D721Med (cell line): ENCODE data around the gene BTNL3.
"Not testable (repeated sequence)": the region's sequence is repeated elsewhere in the genome, so short reads cannot be mapped to it uniquely, and the experiment has no call there.

Experiments
- DNase-seq: peaks from one replicate; pipeline ENCODE4 v3.0.0; 2011; ENCODE audit warnings: low spot score; ENCODE audit not compliant: insufficient read length
- FAIRE-seq: peaks from 2 replicates; lab custom pipeline; 2011; peaks lifted over from hg19 to GRCh38; lab: Jason Lieb, UNC
- CTCF ChIP-seq: IDR thresholded peaks from 2 replicates; pipeline ENCODE4 v1.5.1; 2012; ENCODE audit warnings: mild to moderate bottlenecking, control low read depth; ENCODE audit not compliant: insufficient read depth; ENCODE audit errors: missing control alignments

The BTNL3 gene

DNA sequence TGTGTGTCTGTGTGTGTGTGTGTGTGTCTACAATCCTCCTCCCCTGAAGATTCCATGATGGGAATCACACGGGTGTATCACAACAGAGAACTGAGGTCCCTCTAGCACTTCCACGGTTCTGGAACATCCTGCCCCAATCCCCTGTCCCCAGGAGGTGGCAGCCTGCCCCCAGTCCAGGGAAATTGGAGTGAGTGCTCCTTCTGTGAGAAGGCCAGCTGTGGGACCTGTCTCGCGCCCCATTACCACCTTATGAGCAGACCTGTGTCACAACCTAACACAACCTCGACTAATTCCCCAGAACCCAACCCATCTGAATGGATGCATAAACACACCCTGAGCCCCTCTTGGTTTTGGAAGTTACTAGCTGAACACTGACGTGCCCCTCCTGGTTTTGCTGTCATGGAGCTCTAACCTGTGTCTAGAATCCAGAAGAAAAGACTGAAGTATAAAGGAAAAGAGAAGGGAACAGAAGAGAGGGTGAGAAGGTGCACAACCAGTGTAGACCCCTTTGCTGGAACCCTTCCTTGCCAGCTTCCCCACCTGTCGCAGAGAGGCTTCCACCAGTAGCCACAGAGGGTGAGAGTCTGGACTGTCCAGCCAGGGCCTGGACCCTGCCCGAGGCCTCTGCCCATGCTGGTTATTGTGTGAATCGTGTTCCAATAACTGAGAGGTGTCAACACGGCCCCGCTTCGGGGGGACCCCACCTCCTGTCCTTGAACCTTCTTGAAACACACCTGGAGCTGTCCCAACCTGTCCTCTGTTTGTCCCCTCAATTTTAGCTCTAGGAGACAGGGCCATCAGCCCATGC lies 54.8 kb downstream of the BTNL3 start:
- peak; percentile 29 for TF ChIP-seq CTCF
- no peak for DNase-seq
- FAIRE-seq = no peak

- DNase-seq (no peak), FAIRE-seq (no peak)
- no peak for TF ChIP-seq CTCF
These were observed 55.5 kb downstream of the BTNL3 start for GRCh38 chr5:181044093-181044599.

DNA sequence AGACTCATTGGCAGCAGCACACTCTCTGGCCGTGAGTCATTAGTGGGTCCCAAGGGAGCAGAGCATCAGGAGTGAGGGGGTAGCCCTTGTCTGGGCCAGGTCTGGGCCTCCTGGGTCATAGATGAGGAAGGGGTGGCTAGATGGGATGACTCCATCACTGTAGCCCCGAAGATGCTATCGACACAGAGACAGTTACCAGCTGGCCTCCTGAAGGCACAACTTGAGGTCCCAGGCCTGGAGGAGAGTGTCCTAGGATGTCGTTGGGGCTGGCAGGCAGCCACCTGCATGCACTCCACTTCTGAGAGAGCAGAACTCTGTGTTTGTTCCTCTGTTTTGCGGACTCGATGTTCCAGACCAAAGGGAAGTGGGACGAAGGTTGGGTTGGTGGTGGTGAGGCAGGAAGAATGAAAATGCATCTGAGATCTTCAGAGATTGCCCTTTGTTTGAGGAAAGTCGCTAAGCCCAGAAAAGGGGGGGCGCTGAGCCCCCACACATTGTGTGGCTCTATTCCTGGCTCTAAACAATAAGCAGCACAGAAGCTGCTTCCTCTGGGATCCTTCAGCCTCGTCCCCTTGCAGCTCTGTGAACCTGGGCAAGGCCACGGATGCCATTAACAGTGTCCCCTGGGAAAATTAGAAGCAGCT lies 56.1 kb downstream of the BTNL3 start:
- TF ChIP-seq CTCF = no peak
- DNase-seq = no peak
- FAIRE-seq = no peak

DNA sequence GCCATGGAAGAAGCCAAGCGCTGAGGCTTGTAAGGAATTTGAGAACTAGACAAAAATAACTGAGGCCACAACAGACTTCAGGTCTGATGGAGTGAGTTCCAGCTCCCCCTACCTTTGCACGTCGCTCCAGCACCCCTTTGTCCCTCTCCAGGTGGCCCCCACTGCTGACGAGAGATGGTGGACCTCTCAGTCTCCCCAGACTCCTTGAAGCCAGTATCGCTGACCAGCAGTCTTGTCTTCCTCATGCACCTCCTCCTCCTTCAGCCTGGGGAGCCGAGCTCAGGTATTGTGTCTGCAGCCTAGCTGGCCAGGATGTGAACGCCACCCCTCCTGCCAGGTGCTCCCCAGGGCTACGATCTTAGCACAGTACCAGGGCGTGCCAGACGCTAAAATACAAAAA lies 56.7 kb downstream of the BTNL3 start:
- TF ChIP-seq CTCF = no peak
- DNase-seq (no peak), FAIRE-seq (no peak)

DNA sequence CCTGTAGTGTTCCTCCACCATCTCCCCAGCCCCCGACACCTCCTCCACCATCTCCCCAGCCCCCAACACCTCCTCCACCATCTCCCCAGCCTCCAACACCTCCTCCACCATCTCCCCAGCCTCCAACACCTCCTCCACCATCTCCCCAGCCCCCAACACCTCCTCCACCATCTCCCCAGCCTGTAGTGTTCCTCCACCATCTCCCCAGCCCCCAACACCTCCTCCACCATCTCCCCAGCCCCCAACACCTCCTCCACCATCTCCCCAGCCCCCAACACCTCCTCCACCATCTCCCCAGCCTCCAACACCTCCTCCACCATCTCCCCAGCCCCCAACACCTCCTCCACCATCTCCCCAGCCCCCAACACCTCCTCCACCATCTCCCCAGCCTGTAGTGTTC lies 57.2 kb downstream of the BTNL3 start:
- not testable (repeated sequence) for DNase-seq, FAIRE-seq

DNA sequence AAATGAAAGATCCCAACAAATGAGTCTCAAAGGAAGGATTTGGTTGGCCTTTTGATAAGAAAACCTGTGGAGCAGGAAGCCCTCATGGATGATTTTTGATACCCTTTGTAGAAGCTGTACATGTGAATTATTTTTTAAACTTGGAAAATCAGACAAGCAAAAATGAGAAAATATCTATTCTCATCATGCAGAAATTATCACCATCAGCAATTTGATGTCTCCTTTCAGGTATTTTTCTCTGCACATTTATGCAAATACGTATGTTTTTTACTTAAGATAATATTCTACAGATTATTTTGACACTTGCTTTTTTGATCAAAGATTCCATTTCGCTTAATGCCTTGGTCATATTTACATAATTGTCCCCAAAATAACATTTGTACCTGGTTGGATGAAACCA lies 58.6 kb downstream of the BTNL3 start:
- TF ChIP-seq CTCF = no peak

GRCh38 chr5:181047921-181048320 lies 59.3 kb downstream of the BTNL3 start:
- no peak for FAIRE-seq
- TF ChIP-seq CTCF = no peak
- no peak for DNase-seq

More for the DNA sequence above, 58.6 kb downstream of the BTNL3 start:
- no peak for DNase-seq
- FAIRE-seq = no peak
